HG03575 (cell line): ENCODE data around the gene GALNT14.

Experiments used
- ATAC-seq: cut with Tn5 transposase; IDR thresholded peaks from one replicate; pipeline ENCODE4 v1.9.1; 2021; ENCODE audit not compliant: unreplicated experiment, insufficient number of reproducible peaks, low FRiP score; ENCODE audit errors: extremely low read depth

GALNT14 gene

GRCh38 chr2:31101701-31102100 is 36.5 kb downstream of the GALNT14 start:
- ATAC-seq: no peak

- no peak for ATAC-seq
Measured at GRCh38 chr2:31097962-31098613, 40.2 kb downstream of the GALNT14 start.

- ATAC-seq: no peak
Measured at GRCh38 chr2:31090188-31090587, 48.1 kb downstream of the GALNT14 start.

GRCh38 chr2:31089645-31090044 is 48.6 kb downstream of the GALNT14 start:
- ATAC-seq: no peak

DNA sequence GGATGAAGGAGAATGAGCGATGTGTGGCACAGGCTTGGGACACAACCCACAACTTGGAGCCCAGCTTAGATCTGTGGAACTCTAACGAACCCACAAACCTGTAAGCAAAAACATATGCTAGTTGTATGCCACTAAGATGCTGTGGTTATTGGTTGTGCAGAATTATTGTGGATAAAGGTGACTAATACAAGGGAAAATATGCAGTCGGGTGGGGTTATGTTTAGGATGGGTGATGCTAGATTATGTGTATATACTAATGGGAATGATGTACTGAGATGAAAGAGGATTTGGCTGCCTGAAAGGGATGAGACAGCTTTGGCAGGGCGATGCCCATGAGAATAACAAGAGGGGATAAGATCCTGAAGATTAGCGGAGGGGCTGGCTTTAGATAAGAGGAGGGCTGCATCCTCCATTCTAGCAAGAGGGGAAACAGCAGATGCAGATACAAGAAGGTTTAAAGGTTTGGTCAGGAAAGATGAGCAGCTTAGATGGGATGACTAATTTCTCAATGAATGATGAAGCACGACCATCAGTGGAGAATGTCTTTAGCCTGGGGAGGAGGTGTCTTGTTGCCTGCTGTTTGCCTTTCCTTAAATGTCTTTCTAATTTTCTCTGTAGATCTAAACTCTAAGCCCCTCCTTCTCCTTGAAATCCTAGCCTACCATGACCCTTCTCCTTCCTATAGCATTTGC is 49.6 kb downstream of the GALNT14 start:
- no peak for ATAC-seq

GRCh38 chr2:31087491-31087890 is 50.7 kb downstream of the GALNT14 start:
- no peak for ATAC-seq

DNA sequence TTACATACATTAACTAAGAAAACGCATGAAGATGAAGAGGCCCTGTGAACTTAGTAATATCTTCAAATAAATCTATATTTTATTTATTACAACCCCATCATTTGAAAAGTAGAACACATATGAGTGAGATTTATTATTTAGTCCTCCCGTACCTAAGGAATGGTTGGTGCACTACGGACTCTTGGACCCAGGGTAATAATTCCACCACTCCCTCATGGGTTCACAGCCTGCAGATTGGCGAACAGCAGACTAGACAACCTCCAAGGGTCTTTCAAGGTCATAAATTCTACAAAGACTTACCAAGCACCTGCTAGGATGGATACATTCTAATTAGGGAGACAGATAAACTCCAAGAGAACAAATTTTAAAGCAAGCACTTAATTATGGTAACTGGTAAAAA is 51.6 kb downstream of the GALNT14 start:
- no peak for ATAC-seq

DNA sequence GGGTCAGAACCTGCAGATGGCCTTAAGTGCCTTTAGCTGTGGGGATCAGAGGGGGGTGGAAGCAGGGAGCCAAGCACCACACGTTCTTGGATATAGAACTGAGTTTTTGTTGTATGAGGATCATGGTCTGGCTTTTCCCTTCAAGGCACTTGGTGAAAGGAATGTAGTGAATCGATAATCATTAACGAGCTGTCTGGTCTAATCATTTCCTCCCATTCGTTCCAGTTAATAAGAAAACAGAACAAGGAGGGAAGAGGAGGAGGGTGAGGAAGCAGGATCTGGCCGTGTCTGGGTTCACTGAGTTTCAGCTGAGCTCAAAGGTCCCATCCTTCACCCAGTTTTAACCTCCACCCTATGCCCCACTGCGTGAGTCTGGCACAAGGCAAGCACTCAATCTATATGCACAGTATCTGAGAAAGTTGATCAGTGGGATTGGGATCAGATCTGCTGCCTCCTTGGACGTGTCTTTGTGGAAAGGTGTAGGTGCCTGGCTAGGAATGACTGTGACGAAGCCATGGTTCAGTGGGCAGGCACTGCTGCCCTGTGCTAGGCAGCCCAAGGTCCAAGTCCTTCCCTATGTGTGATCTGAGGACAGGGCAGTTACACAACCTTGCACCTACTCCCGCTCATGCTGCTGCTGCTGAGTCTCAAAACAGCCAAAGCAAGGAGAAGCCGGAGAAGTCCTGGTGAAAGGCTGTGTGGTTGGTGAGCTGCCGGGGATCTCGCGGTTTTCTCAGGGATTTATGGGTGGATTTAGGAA is 54.8 kb downstream of the GALNT14 start:
- ATAC-seq: no peak

- ATAC-seq: no peak
Measured at GRCh38 chr2:31082002-31082401, 56.2 kb downstream of the GALNT14 start.

- ATAC-seq: no peak
Measured at GRCh38 chr2:31081492-31081891, 56.7 kb downstream of the GALNT14 start.

DNA sequence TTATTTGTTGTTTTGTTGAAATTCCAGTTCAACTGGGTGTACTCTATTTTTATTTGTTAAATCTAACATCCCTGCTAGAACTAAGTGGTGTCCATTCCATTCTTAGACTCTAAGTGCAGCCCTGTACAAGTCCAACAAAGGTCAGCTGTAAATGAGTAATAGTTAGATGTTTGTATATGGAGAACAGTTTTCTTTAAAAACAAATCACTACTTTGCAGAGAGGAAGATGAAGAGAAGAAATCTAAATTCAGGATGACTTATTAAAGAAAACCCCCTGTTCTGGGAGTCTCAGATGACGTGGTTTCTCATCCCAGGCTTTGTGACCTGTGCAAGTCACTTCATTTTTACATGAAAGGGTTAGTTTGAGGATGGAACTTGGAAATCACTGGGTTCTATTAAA is 57.9 kb downstream of the GALNT14 start:
- no peak for ATAC-seq

DNA sequence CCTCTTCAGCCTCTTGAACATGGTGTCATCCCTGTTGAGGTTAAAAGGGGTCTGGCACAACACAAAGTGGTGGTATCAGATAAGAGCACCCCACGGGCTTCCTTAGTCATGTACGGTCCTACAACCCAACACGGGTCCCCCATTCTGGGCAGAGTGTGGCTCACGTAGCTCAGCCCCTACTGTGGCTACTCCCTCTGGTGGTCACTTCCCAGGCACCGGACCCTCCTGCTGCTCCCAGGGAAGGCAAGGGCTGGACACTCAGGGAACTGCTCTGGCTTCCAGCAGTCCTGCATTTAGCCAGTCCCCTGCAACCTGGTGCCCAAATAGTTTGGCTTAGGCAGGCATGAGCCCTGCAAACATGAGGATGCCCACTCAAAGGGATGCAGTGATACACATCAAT is 58.6 kb downstream of the GALNT14 start:
- ATAC-seq: no peak

DNA sequence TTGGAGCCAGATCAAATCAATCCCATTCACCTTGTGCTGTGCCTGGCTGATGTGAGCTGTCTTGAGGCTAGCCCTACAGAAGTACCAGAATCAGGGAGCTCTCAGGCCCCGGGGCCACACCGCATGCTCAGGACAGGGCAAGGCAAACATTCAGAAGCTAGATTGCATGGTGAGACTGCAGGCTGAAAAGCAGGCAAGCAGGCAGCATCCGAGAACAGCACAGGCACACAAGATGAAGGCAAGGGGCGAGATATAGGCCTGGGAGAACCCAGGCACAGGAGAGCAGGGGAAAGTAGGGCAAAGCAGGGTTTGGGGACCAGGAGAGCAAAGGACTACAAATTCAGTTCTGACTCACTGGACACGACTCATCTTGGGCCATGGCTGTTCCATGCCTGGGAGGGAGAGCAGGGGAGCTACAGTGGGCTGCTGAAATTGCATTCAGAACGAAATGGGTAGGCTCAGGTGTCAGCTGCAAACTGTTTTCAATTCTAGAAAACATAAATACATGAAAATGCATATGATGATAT is 59.6 kb downstream of the GALNT14 start:
- no peak for ATAC-seq

DNA sequence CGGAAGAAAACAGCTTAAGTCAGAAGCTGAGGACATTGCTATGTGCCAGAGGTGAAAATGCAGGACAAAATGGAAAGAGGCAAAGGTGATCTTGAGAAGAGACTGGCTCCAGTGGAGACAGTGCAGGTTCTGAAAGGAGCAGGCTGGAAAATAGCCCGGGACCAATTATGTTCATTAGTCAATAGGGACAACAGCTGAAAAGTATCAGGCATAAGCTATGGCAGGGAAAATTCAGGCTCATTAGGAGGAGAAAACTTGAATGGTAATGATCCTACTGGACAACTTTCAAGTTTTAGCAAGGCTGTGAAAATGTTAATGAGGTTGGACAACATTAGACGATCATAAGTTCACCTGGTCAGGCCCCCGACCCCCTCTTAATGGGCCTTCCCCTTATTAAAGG is 60.2 kb downstream of the GALNT14 start:
- ATAC-seq: no peak

DNA sequence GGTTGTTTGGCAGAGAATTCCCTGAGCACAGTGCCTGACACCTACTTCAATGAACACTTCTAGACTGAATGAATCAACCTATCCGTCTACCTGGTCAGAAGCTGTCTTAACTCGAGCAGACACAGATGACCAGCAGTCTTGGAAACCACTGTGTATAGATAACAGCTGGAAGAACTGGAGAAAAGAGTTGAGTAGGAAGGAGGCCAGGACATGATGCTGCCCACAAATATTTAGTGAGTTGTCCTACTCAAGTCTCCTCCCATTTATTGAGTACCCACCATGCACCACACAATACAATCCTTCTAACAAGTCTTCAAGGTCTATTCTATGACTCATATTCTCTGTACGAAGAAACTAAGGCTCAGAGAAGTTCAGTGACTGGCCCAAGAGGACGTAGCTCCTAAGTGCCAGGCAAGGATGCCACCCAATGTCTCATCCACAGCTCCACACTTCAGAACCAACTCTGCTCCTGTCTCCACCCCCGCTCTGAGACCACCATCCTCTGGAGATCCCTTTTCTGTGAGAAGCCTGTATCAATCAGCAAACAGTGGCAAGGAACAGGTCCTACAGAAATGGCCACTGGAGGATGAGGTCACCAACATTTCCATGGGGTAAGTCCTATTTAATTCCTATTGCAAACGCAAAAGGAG is 62.2 kb downstream of the GALNT14 start:
- no peak for ATAC-seq

DNA sequence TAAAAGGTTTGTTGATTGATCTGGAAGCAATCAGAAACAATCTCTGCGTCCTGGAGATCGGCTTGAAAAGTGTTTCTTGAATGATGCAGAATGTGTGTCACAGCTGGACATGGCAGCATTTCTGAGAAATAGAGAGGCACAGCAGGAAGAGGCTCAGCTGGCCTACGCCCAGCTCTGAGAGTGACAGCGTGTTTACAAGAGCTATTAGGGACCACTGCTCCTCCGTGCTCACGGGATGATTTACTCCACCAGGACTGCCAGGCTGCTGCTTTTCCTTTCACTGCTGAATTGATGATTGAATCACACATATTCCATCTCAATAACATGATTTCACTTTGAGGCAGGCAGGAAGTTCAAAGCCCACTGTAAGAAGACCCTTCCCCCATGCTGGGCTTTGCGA is 62.8 kb downstream of the GALNT14 start:
- no peak for ATAC-seq

DNA sequence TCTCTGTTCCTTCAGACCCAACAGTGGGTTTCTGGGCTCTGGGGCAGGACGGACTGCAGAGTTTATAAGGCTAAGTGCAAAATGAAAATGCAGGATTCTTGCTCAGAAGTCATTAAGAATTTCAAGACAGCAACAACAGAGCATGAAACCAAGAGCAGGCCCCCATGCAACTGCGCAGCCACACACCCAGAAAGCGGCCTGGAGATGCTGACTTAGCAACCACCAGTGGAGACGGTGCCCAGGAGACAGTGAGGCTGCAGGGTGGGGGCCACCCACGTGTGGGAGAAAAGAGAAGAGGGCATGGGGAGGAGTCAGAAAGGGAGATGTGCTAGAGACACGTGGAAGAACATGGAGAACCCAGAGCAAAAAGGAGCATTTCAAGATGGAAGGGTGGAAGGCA is 66.5 kb downstream of the GALNT14 start:
- no peak for ATAC-seq

- ATAC-seq: no peak
Measured at GRCh38 chr2:31070339-31071125, 67.7 kb downstream of the GALNT14 start.
